Psoas muscle (tissue), 8 donors: ENCODE measurements around the gene SMIM28. TPM values are rescaled to one million over a fixed set of nuclear protein-coding genes. Genes with fewer than 3 reads are reported as not detected.
A peak's percentile ranks its signal among the peaks of the same experiment; 100 is the strongest.

Source experiments
- ATAC-seq, 4 donors: fragments of 200-7000 bp; cut with Tn5 transposase; one replicate each; pipeline ENCODE4 v1.9.1; 2020; ENCODE audit warnings: moderate library complexity in 3 of 4, mild to moderate bottlenecking in 2 of 4
- DNase-seq, 2 donors: peaks; one replicate each; pipeline ENCODE4 v3.0.0-alpha.2; 2020
- H3K27ac ChIP-seq: fragments of 200-600 bp; one replicate; pipeline ENCODE4 v1.8.0; 2022
- H3K27me3 ChIP-seq, 3 donors: fragments of 200-600 bp in 1 of 3; one replicate each; pipeline versions ENCODE4 v1.6.1 to v1.8.0; 2013 to 2022; ENCODE audit warnings: low read length in 2 of 3, mild to moderate bottlenecking in 2 of 3, moderate library complexity in 1 of 3; ENCODE audit not compliant: insufficient read depth in 3 of 3
- H3K36me3 ChIP-seq, 2 donors: fragments of 200-600 bp in 1 of 2; one replicate each; pipeline versions ENCODE4 v1.6.1 to v1.8.0; 2013 to 2022; ENCODE audit warnings: low read depth in 1 of 2, mild to moderate bottlenecking in 1 of 2, moderate library complexity in 1 of 2; ENCODE audit not compliant: insufficient read depth in 1 of 2
- H3K4me1 ChIP-seq: fragments of 200-600 bp; one replicate; pipeline ENCODE4 v1.8.0; 2022
- H3K4me3 ChIP-seq: fragments of 200-600 bp; one replicate; pipeline ENCODE4 v1.8.0; 2022; ENCODE audit warnings: mild to moderate bottlenecking
- H3K9me3 ChIP-seq: fragments of 200-600 bp; one replicate; pipeline ENCODE4 v1.8.0; 2022
- CTCF ChIP-seq: fragments of 200-600 bp; IDR thresholded peaks from one replicate; pipeline ENCODE4 v1.8.0; 2022; ENCODE audit warnings: antibody characterized with exemption
- WGBS, 3 donors: extraction: QIAGEN DNeasy Blood & Tissue Kit; methylation state at CpG; one replicate each; pipeline versions ENCODE4 v1.1.6 to v1.1.7; 2013; 5-methylcytosine and 5-hydroxymethylcytosine counted together
- intact Hi-C, 2 donors: fragments of 100-400 bp; cut with DNase I; formaldehyde crosslinking; loops; one replicate each; pipeline versions ENCODE4 v1.11.0 to v1.14.2; 2022
- polyA plus RNA-seq, 3 donors: library from polyadenylated mRNA; stranded (reverse); fragments of 200-250 nt; gene quantifications; one replicate each; pipeline ENCODE4 v1.2.3, GENCODE V29; 2013
- total RNA-seq, 4 donors: library from RNA; stranded (reverse); fragmentation: NEBNext Ultra II Directional in 2 of 4; extraction: Animal tissue kit (Norgen Biotek cat#: 25700) in 2 of 4; gene quantifications; one replicate each; pipeline versions ENCODE4 v1.2.1 to v1.2.4, GENCODE V29; 2021 to 2023
- donor health status: healthy with polysubstance abuse.
- donor health status: DM: no; HTN: no; CAD: no; lungs with moderate emphysema.
- donor health status: Bipolar disorder and iron deficiency.
- donor health status: healthy.
- donor health status: DM: yes; HTN: yes; CAD: no.
- donor health status: DM: no; HTN: no; CAD: no.
- donor health status: DM: no; HTN: no; CAD: no.
- donor health status: DM: yes; HTN: yes; CAD: no.

SMIM28 gene
- total and polyA plus RNA-seq, 7 donors = not detected

GRCh38 chr6:138371452-138371711 is 6.3 kb upstream of the SMIM28 start:
- no peak for TF ChIP-seq CTCF
- ATAC-seq = no peak
- no peak for DNase-seq

GRCh38 chr6:138371720-138372119 is 6.0 kb upstream of the SMIM28 start:
- no peaks in the 10 kb centered on the region for H3K4me1 ChIP-seq
- ATAC-seq = no peak
- 24 to 32% (median 28%) methylated on average over 3 of the region's 3 CpGs for WGBS, 3 donors
- intact Hi-C loops = no loop called here
- H3K36me3 ChIP-seq = no peaks in the 10 kb centered on the region
- H3K4me3 ChIP-seq = no peak overlapping the region
- TF ChIP-seq CTCF = no peak
- H3K27me3 ChIP-seq = no peaks in the 10 kb centered on the region
- H3K27ac ChIP-seq = no peak overlapping the region
- no peaks in the 10 kb centered on the region for H3K9me3 ChIP-seq
- no peak for DNase-seq

More at GRCh38 chr6:138371452-138371711, 6.3 kb upstream of the SMIM28 start:
- Histone ChIP-seq H3K27me3 (no peaks in the 10 kb centered on the region), H3K27ac (no peak overlapping the region), H3K9me3 (no peaks in the 10 kb centered on the region), H3K4me1 (no peaks in the 10 kb centered on the region), H3K36me3 (no peaks in the 10 kb centered on the region), H3K4me3 (no peak overlapping the region)
- WGBS, 3 donors = 47 to 52% (median 49%) methylated on average over 3 of the region's 3 CpGs
- intact Hi-C loops = no loop called here

- peak; percentile 12 for TF ChIP-seq CTCF
- Histone ChIP-seq H3K36me3 (no peaks in the 10 kb centered on the region), H3K27ac (no peak overlapping the region), H3K27me3 (no peaks in the 10 kb centered on the region), H3K4me3 (no peak overlapping the region), H3K9me3 (no peaks in the 10 kb centered on the region), H3K4me1 (no peaks in the 10 kb centered on the region)
- no peak for DNase-seq
- ATAC-seq = no peak
- intact Hi-C loops = no loop called here
Measured at GRCh38 chr6:138372711-138373463, 4.8 kb upstream of the SMIM28 start.

GRCh38 chr6:138374230-138374629 is 3.5 kb upstream of the SMIM28 start:
- no peak for DNase-seq
- H3K27me3 ChIP-seq = no peaks in the 10 kb centered on the region
- no peaks in the 10 kb centered on the region for H3K36me3 ChIP-seq
- H3K27ac ChIP-seq = no peak overlapping the region
- no peaks in the 10 kb centered on the region for H3K9me3 ChIP-seq
- intact Hi-C loops = no loop called here
- no peak for ATAC-seq
- H3K4me3 ChIP-seq = no peak overlapping the region
- no peak for TF ChIP-seq CTCF
- H3K4me1 ChIP-seq = no peaks in the 10 kb centered on the region

- H3K4me3 ChIP-seq = no peak overlapping the region
- no peak for DNase-seq
- no peaks in the 10 kb centered on the region for H3K27me3 ChIP-seq
- no peak for ATAC-seq
- H3K4me1 ChIP-seq = no peaks in the 10 kb centered on the region
- intact Hi-C loops = no loop called here
- no peak overlapping the region for H3K27ac ChIP-seq
- no peaks in the 10 kb centered on the region for H3K9me3 ChIP-seq
- no peak for TF ChIP-seq CTCF
- H3K36me3 ChIP-seq = no peaks in the 10 kb centered on the region
- WGBS, 3 donors = 82 to 89% (median 84%) methylated on average over 2 of the region's 2 CpGs
Measured at GRCh38 chr6:138374815-138375214, 2.9 kb upstream of the SMIM28 start.
